ENCODE measurements around the gene EDN1.

The EDN1 gene

DNA sequence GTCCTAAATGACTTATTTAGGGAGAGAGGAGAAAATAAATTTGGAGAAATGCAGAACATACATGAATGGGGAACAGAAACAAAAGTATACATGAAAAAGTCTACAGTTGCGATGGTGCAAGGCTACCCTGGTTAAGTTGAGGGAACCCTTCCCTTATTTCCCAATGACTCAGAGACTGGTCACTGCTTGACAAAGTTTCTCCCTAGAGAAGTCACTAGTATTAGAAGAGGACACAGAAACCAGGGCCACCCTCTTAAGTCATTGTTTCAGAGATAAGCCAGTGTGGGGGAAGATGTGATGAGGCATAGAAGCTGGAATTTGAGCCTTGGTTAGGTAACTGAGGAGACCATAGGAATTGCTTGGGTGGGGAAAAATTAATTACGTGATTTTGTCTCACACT is 24.4 kb upstream of the EDN1 start:
- no peak for DNase-seq (ENCODE audit: extremely low spot score)
- ChIA-PET POLR2A (no interaction called here), CTCF (no interaction called here)
- TF ChIP-seq CTCF (IDR thresholded peaks at IDR 0.05; ENCODE audit: control extremely low read depth, extremely low read depth, low read depth, missing control alignments): no peak

GRCh38 chr6:12266571-12266970 is 23.6 kb upstream of the EDN1 start:
- ChIA-PET POLR2A (no interaction called here), CTCF (no interaction called here)
- no peak for DNase-seq (ENCODE audit: extremely low spot score)
- TF ChIP-seq CTCF (IDR thresholded peaks at IDR 0.05; ENCODE audit: control extremely low read depth, extremely low read depth, low read depth, missing control alignments): no peak

GRCh38 chr6:12269110-12269509 is 21.1 kb upstream of the EDN1 start:
- no peak for DNase-seq (ENCODE audit: extremely low spot score)
- POLR2A ChIA-PET: no interaction called here
- TF ChIP-seq CTCF (IDR thresholded peaks at IDR 0.05; ENCODE audit: control extremely low read depth, extremely low read depth, low read depth, missing control alignments): no peak
- CTCF ChIA-PET: interaction anchor here (1.3 kb wide), 1 partner anchor 21 kb away, joined by 5 read pairs; no protein-coding TSS in a partner anchor

- ChIA-PET CTCF (interaction anchor here (1.6 to 1.9 kb wide), 3 partner anchors 16 to 37 kb away, joined by 4 to 8 read pairs (median 5); no protein-coding TSS in a partner anchor), POLR2A (no interaction called here)
- TF ChIP-seq CTCF (IDR thresholded peaks at IDR 0.05; ENCODE audit: control extremely low read depth, extremely low read depth, low read depth, missing control alignments): no peak
- DNase-seq (ENCODE audit: extremely low spot score): no peak
Measured at GRCh38 chr6:12270551-12271230, 19.5 kb upstream of the EDN1 start.

DNA sequence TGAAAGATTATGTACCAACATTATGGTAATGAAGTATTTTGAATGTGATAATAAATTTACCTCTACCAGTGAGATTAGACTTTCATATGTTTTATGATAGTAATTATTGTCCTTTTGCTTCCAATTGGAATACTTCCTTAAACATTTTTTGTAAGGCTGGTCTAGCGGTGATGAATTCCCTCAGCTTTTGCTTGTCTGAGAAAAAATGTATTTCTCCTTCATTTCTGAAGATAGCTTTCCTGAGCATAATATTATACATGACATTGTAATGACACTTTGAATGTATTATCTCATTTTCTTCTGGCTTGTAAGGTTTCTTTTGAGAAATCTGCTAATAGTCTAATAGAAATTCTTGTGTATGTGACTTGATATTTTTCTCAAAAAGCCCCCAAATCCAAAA is 18.6 kb upstream of the EDN1 start:
- ChIA-PET CTCF (interaction anchor here (0.8 to 1.9 kb wide), 5 partner anchors 16 to 616 kb away, joined by 3 to 8 read pairs (median 4); no protein-coding TSS in a partner anchor), POLR2A (no interaction called here)
- no peak for TF ChIP-seq CTCF (IDR thresholded peaks at IDR 0.05; ENCODE audit: control extremely low read depth, extremely low read depth, low read depth, missing control alignments)
- no peak for DNase-seq (ENCODE audit: extremely low spot score)

GRCh38 chr6:12271997-12272396 is 18.2 kb upstream of the EDN1 start:
- no peak for DNase-seq (ENCODE audit: extremely low spot score)
- CTCF ChIA-PET: interaction anchor here (0.8 to 1.9 kb wide), 5 partner anchors 15 to 616 kb away, joined by 3 to 8 read pairs (median 4); no protein-coding TSS in a partner anchor
- POLR2A ChIA-PET: no interaction called here
- TF ChIP-seq CTCF (IDR thresholded peaks at IDR 0.05; ENCODE audit: control extremely low read depth, extremely low read depth, low read depth, missing control alignments): no peak
